Astrocyte of the spinal cord (primary cell): ENCODE data around the gene DCTN5.
"Not testable (repeated sequence)": the region's sequence is repeated elsewhere in the genome, so short reads cannot be mapped to it uniquely, and the experiment has no call there.

Experiments
- DNase-seq: peaks from one replicate; pipeline ENCODE4 v3.0.0; 2011; ENCODE audit warnings: low read depth, low spot score
- H3K4me3 ChIP-seq: 2 replicates; pipeline ENCODE4 v1.5.1; 2011; ENCODE audit warnings: low read depth, mild to moderate bottlenecking, low read length, moderate library complexity
- CTCF ChIP-seq: IDR thresholded peaks from 2 replicates; pipeline ENCODE4 v1.5.1; 2012; ENCODE audit warnings: low read depth, mild to moderate bottlenecking, low read length, inconsistent platforms
- in situ Hi-C: cut with HindIII; loops from 2 replicates; pipeline ENCODE4 v1.10.0; 2017; ENCODE audit warnings: low sequenced_read_pairs

Gene DCTN5

DNA sequence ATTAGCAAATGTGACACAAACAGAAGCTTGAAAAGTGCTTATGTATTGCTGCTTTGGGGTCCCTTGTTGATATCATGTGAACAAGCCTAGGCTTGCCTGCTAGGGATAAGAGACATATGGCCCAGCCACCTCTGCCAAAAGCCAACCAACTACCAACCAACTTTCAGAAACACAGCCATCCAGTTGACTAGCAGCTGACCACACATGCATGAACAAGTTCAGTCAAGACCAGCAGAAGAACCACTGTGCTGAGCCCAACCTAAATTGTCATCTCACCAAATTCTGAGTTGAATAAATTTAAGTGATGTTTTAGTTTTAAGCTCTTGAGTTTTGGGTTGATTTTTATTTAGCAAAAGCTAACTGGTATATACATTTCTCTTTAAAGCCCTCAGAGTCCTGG lies 68.3 kb downstream of the DCTN5 start:
- no peak for TF ChIP-seq CTCF
- in situ Hi-C loops, result no loop called here
- no peak for DNase-seq
- no peak overlapping the region for H3K4me3 ChIP-seq

DNA sequence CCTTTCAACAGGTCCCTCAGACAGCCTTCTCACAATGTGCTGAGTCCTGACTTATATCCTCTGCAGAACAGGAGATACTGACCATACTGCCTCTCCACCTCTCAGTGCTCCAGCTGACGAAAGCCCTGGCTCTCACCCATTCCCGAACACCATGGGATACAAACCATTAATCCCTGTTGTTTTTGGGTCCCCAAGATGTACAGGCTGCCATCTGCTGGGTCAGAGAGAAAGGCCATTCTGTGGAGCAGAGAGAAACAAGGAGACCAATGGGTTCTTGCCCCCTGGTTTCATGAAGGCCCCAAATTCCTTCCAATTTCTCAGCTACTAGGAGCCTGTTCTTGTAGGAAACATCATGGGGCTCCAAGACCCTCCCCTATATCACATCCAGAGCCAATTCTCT lies 68.7 kb downstream of the DCTN5 start:
- DNase-seq, result no peak
- no peak overlapping the region for H3K4me3 ChIP-seq
- in situ Hi-C loops, result no loop called here
- TF ChIP-seq CTCF, result no peak

GRCh38 chr16:23710504-23710903 lies 69.2 kb downstream of the DCTN5 start:
- no peak for TF ChIP-seq CTCF
- H3K4me3 ChIP-seq, result no peak overlapping the region
- DNase-seq, result no peak
- in situ Hi-C loops, result no loop called here

DNA sequence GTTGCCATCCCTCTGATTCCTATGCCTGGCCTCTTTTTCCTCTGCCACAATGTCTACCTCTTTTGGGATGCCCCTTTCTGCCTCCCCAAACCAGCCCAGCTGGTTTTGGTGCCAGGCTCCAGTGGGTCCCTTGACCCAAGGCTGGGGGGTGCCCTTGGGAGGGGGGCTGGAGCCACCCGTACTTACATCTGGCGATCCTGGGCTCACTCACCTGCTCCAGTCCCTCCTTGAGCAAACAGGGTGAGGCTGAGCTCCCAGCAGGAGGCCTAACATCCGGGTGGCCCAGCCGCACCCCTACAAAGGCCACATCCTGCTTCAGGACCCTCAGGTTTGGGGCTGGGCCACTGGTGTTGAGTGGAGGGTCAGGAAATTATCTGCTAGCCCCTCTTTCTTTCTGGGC lies 70.5 kb downstream of the DCTN5 start:
- TF ChIP-seq CTCF, result no peak
- DNase-seq, result no peak
- in situ Hi-C loops, result no loop called here
- H3K4me3 ChIP-seq, result no peak overlapping the region

GRCh38 chr16:23712976-23713375 lies 71.7 kb downstream of the DCTN5 start, which contains the start of gene ERN2:
Gene ERN2, minus strand, starts transcription at chr16:23713222. Its CDS starts 35 bp downstream, at chr16:23713187.
- in situ Hi-C loops, result no loop called here
- TF ChIP-seq CTCF, result no peak
- H3K4me3 ChIP-seq, result no peak within 1 kb of the TSS
- DNase-seq, result no peak

DNA sequence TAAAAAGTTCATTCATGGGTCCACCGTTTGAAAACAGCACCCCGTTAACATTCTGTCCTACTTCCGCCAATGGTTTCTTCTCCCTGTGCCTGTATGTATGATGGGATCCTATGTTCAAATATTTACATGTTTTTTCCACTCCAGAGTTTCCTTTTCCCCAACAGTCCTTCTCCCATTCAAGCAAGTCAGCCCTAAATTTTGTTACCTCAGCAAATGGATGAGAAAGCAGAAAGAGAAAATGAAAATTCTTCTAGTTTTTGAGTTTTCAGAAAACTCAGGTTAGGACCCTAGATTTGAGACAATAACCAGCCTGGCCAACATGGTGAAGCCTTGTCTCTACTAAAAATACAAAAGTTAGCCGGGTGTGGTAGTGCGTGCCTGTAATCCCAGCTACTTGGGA lies 75.2 kb downstream of the DCTN5 start:
- in situ Hi-C loops, result no loop called here
- H3K4me3 ChIP-seq, result no peak overlapping the region
- TF ChIP-seq CTCF, result no peak
- no peak for DNase-seq

- in situ Hi-C loops, DNase-seq, H3K4me3 ChIP-seq: not testable (repeated sequence)
Observed at GRCh38 chr16:23722613-23723240, 81.5 kb downstream of the DCTN5 start.
